GM19043 (cell line): ENCODE results near the gene LIX1L.

Source experiments
- ATAC-seq: cut with Tn5 transposase; IDR thresholded peaks from one replicate; pipeline ENCODE4 v1.9.1; 2021; ENCODE audit warnings: low read depth; ENCODE audit not compliant: unreplicated experiment

Gene LIX1L

GRCh38 chr1:145985502-145986439 is 28.0 kb upstream of the LIX1L start:
- ATAC-seq: no peak

GRCh38 chr1:145985129-145985501 is 27.3 kb upstream of the LIX1L start:
- ATAC-seq: no peak

DNA sequence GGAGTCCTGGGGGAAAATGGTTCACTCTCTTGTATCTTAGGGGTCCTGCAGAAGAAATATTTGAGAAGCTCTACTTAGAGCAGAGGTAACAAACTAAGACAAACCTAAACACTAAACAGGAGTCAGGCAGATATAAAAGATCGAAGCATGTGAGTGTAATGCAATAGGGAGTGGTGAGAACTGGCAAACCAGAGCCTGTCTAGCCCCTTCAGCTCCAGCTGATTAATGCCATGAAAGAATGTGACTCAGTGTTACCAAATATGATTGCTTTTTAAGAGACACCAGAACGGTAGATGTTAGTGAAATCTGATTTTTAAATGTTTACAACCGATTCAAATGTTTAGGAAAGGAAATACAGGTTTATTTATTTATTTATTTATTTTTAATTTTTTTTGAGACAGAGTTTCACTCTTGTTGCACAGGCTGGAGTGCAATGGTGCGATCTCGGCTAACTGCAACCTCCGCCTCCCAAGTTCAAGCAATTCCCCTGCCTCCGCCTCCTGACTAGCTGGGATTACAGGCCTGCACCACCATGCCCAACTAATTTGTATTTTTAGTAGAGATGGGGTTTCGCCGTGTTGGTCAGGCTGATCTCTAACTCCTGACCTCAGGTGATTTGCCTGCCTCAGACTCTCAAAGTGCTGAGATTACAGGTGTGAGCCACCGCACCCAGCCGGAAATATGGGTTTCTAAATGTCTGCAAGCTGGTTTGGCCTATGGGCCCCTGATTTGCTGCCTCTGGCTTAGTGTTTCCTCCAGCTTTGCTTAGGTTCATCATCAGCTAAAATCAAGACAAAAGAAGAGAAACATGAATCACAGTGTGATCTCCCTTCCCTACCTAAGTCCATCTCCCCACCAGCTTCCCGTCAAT is 26.4 kb upstream of the LIX1L start:
- ATAC-seq: no peak

- ATAC-seq: no peak
Measured at GRCh38 chr1:145983206-145983675, 25.4 kb upstream of the LIX1L start.

DNA sequence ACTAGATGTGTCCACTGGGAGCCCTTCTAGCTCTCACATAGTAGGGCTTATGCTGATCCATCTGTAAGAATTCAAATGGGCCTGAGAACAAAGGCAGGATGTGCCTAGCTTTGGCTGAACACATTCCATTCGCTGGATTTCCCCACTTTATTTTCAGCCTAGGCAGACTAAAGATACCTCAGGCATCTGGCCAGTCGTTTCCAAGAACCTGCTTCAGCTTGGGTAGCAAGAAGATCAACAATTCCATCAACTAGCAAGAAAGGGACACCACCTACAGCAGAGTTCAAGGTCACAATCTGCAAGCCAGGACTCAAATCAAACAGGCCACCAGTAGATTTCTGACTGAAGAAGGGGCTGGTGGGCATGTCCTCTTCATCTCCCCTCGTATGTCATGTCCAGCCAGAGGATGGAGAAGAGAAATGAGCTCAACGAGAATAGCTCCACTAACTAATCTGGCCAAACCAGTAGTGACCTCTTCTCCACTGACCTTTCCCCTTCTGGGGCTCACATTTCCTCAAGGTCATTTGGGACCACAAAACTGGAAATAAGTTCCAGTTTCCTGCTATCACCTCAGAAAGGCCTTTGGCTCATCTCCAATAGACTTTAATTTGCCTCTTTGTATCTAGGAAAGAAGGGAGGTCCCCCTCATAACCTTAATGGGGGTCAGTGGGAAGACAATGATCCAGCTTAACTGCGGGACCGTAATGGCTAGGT is 24.4 kb upstream of the LIX1L start:
- ATAC-seq: no peak

GRCh38 chr1:145980457-145980994 is 22.7 kb upstream of the LIX1L start:
- no peak for ATAC-seq

- peak; percentile 3 for ATAC-seq
Measured at GRCh38 chr1:145979746-145980456, 22.1 kb upstream of the LIX1L start.

GRCh38 chr1:145978854-145979745 is 21.3 kb upstream of the LIX1L start:
- ATAC-seq: peak; percentile 93

DNA sequence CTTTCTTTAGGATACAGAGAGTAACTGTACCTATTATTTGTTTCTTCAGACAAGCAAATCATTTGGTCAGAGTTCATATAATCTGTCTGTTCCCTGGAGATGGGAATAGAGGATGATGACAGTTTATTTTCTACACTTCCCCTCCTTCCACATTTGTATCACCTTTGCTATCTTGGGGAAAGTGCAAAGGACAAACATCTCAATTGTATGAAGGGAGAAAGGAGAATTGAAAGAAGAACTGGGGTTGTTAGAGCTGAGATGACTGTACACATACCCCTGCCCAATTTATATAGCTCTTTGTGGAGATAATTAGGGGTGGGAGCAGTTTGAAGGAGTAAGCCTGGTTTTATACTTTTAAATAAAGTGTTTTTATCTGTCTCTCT is 20.6 kb upstream of the LIX1L start:
- no peak for ATAC-seq

- no peak for ATAC-seq
Measured at GRCh38 chr1:145977486-145978470, 20.0 kb upstream of the LIX1L start.

DNA sequence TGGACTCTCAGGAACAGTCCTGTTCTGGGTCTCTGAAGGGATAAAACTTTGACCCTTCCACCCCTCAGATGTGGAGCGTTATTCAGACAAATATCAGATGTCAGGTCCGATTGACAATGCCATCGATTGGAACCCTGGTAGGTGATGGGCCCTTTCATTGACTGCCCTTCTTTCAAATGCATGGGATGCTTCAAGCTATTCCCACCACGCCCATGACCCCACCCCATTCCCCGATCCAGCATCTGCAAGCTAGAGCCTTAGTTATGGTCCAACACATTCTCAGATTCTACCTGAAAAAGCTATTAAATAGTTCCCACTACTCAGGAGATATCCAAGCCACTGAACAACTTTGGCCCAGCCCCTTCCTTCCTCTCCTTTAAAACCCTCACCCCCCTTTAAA is 19.2 kb upstream of the LIX1L start:
- ATAC-seq: no peak

GRCh38 chr1:145975216-145975615 is 17.4 kb upstream of the LIX1L start:
- ATAC-seq: no peak

GRCh38 chr1:145974721-145975120 is 16.9 kb upstream of the LIX1L start:
- ATAC-seq: no peak

DNA sequence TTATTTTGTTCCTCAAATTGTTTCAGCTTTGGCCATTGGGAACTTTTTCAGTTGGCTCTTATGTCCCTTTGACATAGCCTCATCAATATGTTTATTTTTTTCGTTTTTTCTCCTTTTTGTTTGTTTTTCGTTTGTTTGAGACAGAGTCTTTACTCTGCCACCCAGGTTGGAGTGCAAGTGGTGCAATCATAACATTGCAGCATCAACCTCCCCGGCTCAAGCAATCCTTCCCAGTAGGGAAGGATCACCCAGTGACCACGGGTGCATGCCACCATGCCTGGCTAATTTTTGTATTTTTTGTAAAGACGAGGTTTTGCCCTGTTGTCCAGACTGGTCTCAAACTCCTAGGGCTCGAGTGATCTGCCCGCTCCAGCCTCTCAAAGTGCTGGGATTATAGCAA is 14.8 kb upstream of the LIX1L start:
- no peak for ATAC-seq

DNA sequence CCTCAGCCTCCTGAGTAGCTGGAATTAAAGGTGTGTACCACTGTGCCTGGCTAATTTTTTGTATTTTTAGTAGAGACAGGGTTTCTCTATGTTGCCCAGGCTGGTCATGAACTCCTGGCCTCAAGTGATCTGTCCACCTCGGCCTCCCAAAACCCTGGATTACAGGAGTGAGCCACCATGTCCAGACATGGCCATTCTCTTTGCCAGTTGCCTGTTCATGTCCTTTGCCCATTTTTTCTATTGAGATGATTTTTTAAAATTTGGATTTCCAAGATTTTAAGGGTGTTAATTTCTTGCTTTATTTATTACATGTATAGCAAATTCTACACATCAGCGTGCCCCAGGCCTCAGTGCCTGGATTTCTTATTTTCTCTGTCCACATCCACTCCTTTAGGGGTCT is 9.5 kb upstream of the LIX1L start:
- no peak for ATAC-seq

DNA sequence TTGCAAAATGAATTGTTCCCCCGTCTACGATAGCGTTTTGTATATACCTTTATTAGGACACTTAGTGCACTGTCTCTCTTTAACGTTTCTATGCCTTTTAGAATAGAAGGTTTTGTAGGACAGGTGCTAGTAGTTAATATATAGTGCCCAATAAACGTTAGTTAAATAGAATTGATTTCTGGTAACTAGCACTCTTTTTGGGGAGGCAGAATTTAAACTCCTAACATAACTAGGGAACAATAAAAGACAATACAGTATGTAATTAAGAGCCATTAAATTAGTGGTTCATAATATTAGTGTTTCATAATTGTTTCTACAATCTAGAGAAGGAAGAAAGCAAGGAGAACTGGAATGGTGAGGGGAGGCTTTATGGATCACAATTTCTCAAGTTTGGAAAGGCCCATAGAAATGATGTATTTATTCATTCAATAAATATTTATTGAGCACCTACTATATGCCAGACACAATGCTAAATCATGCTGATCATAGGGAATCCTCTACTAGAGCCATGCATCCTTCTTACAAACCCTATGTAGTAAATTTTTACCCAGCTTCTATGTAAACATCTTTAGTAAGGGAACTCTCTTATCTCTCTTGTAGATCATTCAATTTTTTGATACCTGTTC is 7.4 kb upstream of the LIX1L start:
- ATAC-seq: no peak
